ENCODE results near the gene RUBCNL. TPM values are rescaled to one million over a fixed set of nuclear protein-coding genes. Genes with fewer than 3 reads are reported as not detected.

Gene RUBCNL
- polyA plus RNA-seq, 1 experiment = 0.36 TPM

Small RNAs within 50 kb of the gene (small RNA-seq; reads per million reads assigned to genes)
- gene RNU2-6P (ENCODE audit: insufficient read length, low read depth, low replicate concordance) = not detected
- not detected for gene RNU6-68P (ENCODE audit: insufficient read length, low read depth, low replicate concordance)

Other genes starting within 250 kb of the RUBCNL start
- gene LCP1, start 205.1 kb downstream of the RUBCNL start, polyA plus RNA-seq (2011; rRNA removed) = 0.06 TPM in 1 of 2 replicates, not detected in the other
- not detected in 2 replicates for gene LRRC63, start 175.3 kb downstream of the RUBCNL start, polyA plus RNA-seq (2011; rRNA removed)
- 8.3 and 13.2 TPM in 2 replicates for gene LRCH1, start 165.9 kb upstream of the RUBCNL start, polyA plus RNA-seq (2011; rRNA removed)

All from BJ (cell line).